GM12878 (cell line): ENCODE data around the gene LPIN1. TPM values are rescaled to one million over a fixed set of nuclear protein-coding genes. Genes with fewer than 3 reads are reported as not detected.

Experiments
- ATAC-seq: fragments of 200-7000 bp; cut with Tn5 transposase; 3 replicates; pipeline ENCODE4 v1.9.1; 2020; ENCODE audit warnings: mild to moderate bottlenecking, moderate library complexity
- BruUV-seq: library from RNA; stranded (reverse); fragments of 400-500 nt; replicated peaks from 2 replicates; lab custom pipeline; 2021; lab: Mats Ljungman, UMichigan
- CTCF ChIA-PET: fragments of 300-600 bp; sonication (Branson Sonifier 250); formaldehyde crosslinking; extraction: SDS; loops from one replicate; lab custom pipeline; 2021; ENCODE audit warnings: inconsistent platforms; lab: Yijun Ruan, JAX
- POLR2A ChIA-PET: fragments of 350-600 bp; formaldehyde crosslinking; extraction: SDS; loops from one replicate; lab custom pipeline; 2021; ENCODE audit warnings: inconsistent platforms; lab: Charles Lee
- RAD21 ChIA-PET: fragments of 300-600 bp; sonication (Branson Sonifier 250); formaldehyde crosslinking; loops from one replicate; lab custom pipeline; 2023; ENCODE audit warnings: antibody characterized with exemption; ENCODE audit not compliant: unreplicated experiment; lab: Charles Lee
- SMC1A ChIA-PET: fragments of 300-600 bp; sonication (Branson Sonifier 250); formaldehyde crosslinking; loops from one replicate; lab custom pipeline; 2023; ENCODE audit not compliant: unreplicated experiment, uncharacterized antibody; lab: Charles Lee
- DNase-seq: peaks from one replicate; pipeline ENCODE4 v3.0.0-alpha.2; 2011; ENCODE audit warnings: low read depth, low spot score
- FAIRE-seq: peaks from 3 replicates; lab custom pipeline; 2011; peaks lifted over from hg19 to GRCh38; lab: Jason Lieb, UNC
- H2AFZ ChIP-seq: 2 replicates; pipeline ENCODE4 v1.6.0; 2011; ENCODE audit warnings: low read depth, low read length, control low read depth; ENCODE audit not compliant: control insufficient read depth
- H3K27ac ChIP-seq: 2 replicates; pipeline ENCODE4 v1.5.1; 2011; ENCODE audit warnings: control low read depth; ENCODE audit not compliant: control insufficient read depth, insufficient read depth
- H3K27me3 ChIP-seq, 2 experiments: replicated peaks in 1 of 2; 2 replicates each; pipeline versions ENCODE4 v1.6.0 to v1.6.1; 2011; ENCODE audit warnings: low read length in 1 of 2; ENCODE audit not compliant: control insufficient read depth in 2 of 2, insufficient read depth in 2 of 2
- H3K36me3 ChIP-seq, 2 experiments: 2 replicates each; pipeline ENCODE4 v1.5.1; 2011; ENCODE audit warnings: low read length in 1 of 2; ENCODE audit not compliant: control insufficient read depth in 2 of 2, insufficient read depth in 2 of 2
- H3K4me1 ChIP-seq: 2 replicates; pipeline ENCODE4 v1.6.1; 2011; ENCODE audit warnings: mild to moderate bottlenecking, low read length, moderate library complexity, mixed read lengths; ENCODE audit not compliant: control insufficient read depth, insufficient read depth
- H3K4me2 ChIP-seq: 2 replicates; pipeline ENCODE4 v1.6.0; 2011; ENCODE audit warnings: control low read depth; ENCODE audit not compliant: control insufficient read depth, insufficient read depth
- H3K4me3 ChIP-seq: fragments of 200-600 bp; sonication (generic); 2 replicates; pipeline ENCODE4 v1.5.1; 2016
- H3K79me2 ChIP-seq: 2 replicates; pipeline ENCODE4 v1.6.0; 2011; ENCODE audit warnings: low read length; ENCODE audit not compliant: control insufficient read depth, insufficient read depth
- H3K9ac ChIP-seq: 2 replicates; pipeline ENCODE4 v1.8.0; 2011; ENCODE audit warnings: low read length, control low read depth, mixed read lengths; ENCODE audit not compliant: control insufficient read depth, insufficient read depth
- H3K9me3 ChIP-seq: replicated peaks from 3 replicates; pipeline ENCODE4 v1.5.1; 2011; ENCODE audit warnings: mild to moderate bottlenecking, low read length; ENCODE audit not compliant: control insufficient read depth, insufficient read depth
- H4K20me1 ChIP-seq: 2 replicates; pipeline ENCODE4 v1.6.0; 2011; ENCODE audit not compliant: control insufficient read depth, insufficient read depth
- ATF7 ChIP-seq: fragments of 450-650 bp; IDR thresholded peaks from 2 replicates; pipeline ENCODE4 v1.6.1; 2016; ENCODE audit warnings: low read depth, mild to moderate bottlenecking
- BACH1 ChIP-seq: fragments of 450-650 bp; IDR thresholded peaks from 2 replicates; pipeline ENCODE4 v1.6.1; 2017; ENCODE audit warnings: mild to moderate bottlenecking, borderline replicate concordance
- CBFB ChIP-seq: IDR thresholded peaks from 2 replicates; pipeline ENCODE4 v1.6.1; 2016; ENCODE audit warnings: antibody characterized with exemption, low read depth
- CBX5 ChIP-seq: sonication (generic); IDR thresholded peaks from 2 replicates; pipeline ENCODE4 v1.6.1; 2016; ENCODE audit warnings: low read depth, moderate library complexity, mild to moderate bottlenecking, inconsistent platforms
- CHD1 ChIP-seq: IDR thresholded peaks from 2 replicates; pipeline ENCODE4 v1.6.1; 2012; ENCODE audit warnings: low read depth, low read length, improper control_type of control experiment
- ETV6 ChIP-seq, 2 experiments: fragments of 450-650 bp in 1 of 2; IDR thresholded peaks in 1 of 2; conservative IDR thresholded peaks in 1 of 2; 2 replicates each; pipeline ENCODE4 v1.6.1; 2014; ENCODE audit warnings: antibody characterized with exemption in 1 of 2, borderline replicate concordance in 1 of 2, low read depth in 1 of 2, mild to moderate bottlenecking in 1 of 2, moderate library complexity in 1 of 2
- JUND ChIP-seq: IDR thresholded peaks from 2 replicates; pipeline ENCODE4 v1.6.1; 2012; ENCODE audit warnings: low read depth, mild to moderate bottlenecking, low read length, improper control_type of control experiment, moderate library complexity
- NBN ChIP-seq: fragments of 450-650 bp; IDR thresholded peaks from 2 replicates; pipeline ENCODE4 v1.6.1; 2016
- SMC3 ChIP-seq: IDR thresholded peaks from 2 replicates; pipeline ENCODE4 v1.6.1; 2011; ENCODE audit warnings: low read length, improper control_type of control experiment, borderline replicate concordance
- ZNF217 ChIP-seq: fragments of 450-650 bp; IDR thresholded peaks from 2 replicates; pipeline ENCODE4 v1.6.1; 2017; ENCODE audit warnings: antibody characterized with exemption, mild to moderate bottlenecking
- ZNF24 ChIP-seq: fragments of 450-650 bp; IDR thresholded peaks from 2 replicates; pipeline ENCODE4 v1.6.1; 2017; ENCODE audit warnings: antibody characterized with exemption, mild to moderate bottlenecking
- ZNF384 ChIP-seq: IDR thresholded peaks from 2 replicates; pipeline ENCODE4 v1.6.1; 2012; ENCODE audit warnings: low read depth, mild to moderate bottlenecking, low read length, improper control_type of control experiment, borderline replicate concordance
- WGBS: methylation state at CpG from one replicate; pipeline ENCODE4 v1.1.6; 2016; ENCODE audit warnings: low lambda C conversion rate; ENCODE audit not compliant: insufficient replicate concordance, insufficient coverage; ENCODE audit errors: missing lambda C conversion rate; 5-methylcytosine and 5-hydroxymethylcytosine counted together
- in situ Hi-C: fragments of 300-500 bp; cut with MboI; formaldehyde crosslinking; loops from 9 replicates; pipeline ENCODE4 v1.14.3; 2018; ENCODE audit warnings: mixed read lengths
- intact Hi-C: fragments of 100-400 bp; cut with micrococcal nuclease; formaldehyde crosslinking; loops from one replicate; pipeline ENCODE4 v1.14.2; 2022; ENCODE audit not compliant: unreplicated experiment
- polyA plus RNA-seq, 11 experiments: library from polyadenylated mRNA; depleted of rRNA in 4 of 11; unstranded in 6 of 11; stranded (reverse) in 5 of 11; fragments of >200 nt; fragmentation: Nextera tagmentation in 4 of 11; fragmentation: Illumina TruSeq in 1 of 11; extraction: Ambion mirVana in 4 of 11; extraction: Trizol in 1 of 11; gene quantifications; 1 replicate in 1 of 11; 2 replicates in 10 of 11; pipeline versions ENCODE4 v1.2.1 to v1.2.3, GENCODE V29; 2011 to 2016; ENCODE audit warnings: inconsistent platforms in 2 of 11, missing spikeins in 2 of 11, low read depth in 1 of 11
- total RNA-seq, 4 experiments: library from RNA; depleted of rRNA in 3 of 4; stranded (reverse); fragments of >200 nt in 3 of 4; fragmentation: Illumina TruSeq in 1 of 4; extraction: Trizol in 1 of 4; gene quantifications; 2 replicates each; pipeline versions ENCODE4 v1.2.1 to v1.2.3, GENCODE V29; 2013 to 2021

The LPIN1 gene
- total and polyA plus RNA-seq, 10 of the 15 experiments (the other 5 are each of a cell fraction or from before 2014, with no cell fraction given), result 18.8 to 82.5 (median 50.3) TPM

DNA sequence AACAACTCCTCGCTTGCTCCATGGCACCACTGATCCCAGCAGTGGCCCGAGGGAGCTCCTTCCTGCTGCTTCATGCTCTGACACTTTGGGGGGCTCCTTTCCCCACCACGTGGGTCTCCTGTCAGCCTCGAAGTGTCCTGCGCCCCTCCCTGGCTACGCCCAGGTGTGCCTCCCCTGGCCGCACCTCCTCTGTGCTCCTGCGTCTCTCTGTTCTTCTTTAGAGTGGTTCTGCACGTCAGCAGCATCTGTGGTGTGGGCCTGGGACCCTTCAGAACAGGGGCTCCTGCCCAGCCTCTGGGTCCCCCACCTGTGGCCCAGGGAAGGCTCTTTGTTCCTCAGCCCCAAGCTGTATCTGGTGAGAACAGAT, 49.7 kb upstream of the LPIN1 start:
- H3K79me2 ChIP-seq, result no peaks in the 10 kb centered on the region
- H3K27me3 ChIP-seq, result peaks cover 0 to 4% of the 10 kb centered on the region in 2 experiments; a peak in 1 of 4 replicates
- FAIRE-seq, result no peak
- no peaks in the 10 kb centered on the region for H3K9me3 ChIP-seq
- ChIA-PET SMC1A (interaction anchor here (1.6 to 7.1 kb wide), 2 partner anchors 83 to 87 kb away, joined by 4 to 71 read pairs; no protein-coding TSS in a partner anchor), RAD21 (interaction anchor here (0.7 to 2.4 kb wide), 5 partner anchors 42 to 81 kb away, joined by 3 to 7 read pairs (median 3); no protein-coding TSS in a partner anchor), POLR2A (no interaction called here), CTCF (interaction anchor here (1.1 to 16.6 kb wide), 4 partner anchors 9 to 85 kb away, joined by 3 to 353 read pairs (median 4); no protein-coding TSS in a partner anchor)
- intact Hi-C loops (loop anchor here (10.0 kb wide), 1 partner anchor 1308 kb away; no protein-coding TSS in a partner anchor), in situ Hi-C loops (no loop called here)
- TF ChIP-seq CBX5, result no peak
- TF ChIP-seq CHD1, result no peak
- TF ChIP-seq BACH1, result no peak
- TF ChIP-seq NBN, result no peak
- TF ChIP-seq ZNF24, result no peak
- TF ChIP-seq JUND, result no peak
- no peak for TF ChIP-seq ZNF384
- no peak for TF ChIP-seq ETV6 (conservative IDR thresholded peaks at IDR 0.05 in 1 of 2, IDR thresholded peaks at IDR 0.05 in 1 of 2; ENCODE audit: borderline replicate concordance in 1 of 2, low read depth in 1 of 2)
- no peak for TF ChIP-seq ZNF217
- no peak for TF ChIP-seq CBFB
- TF ChIP-seq ATF7, result no peak
- no peak for TF ChIP-seq SMC3
- H3K4me3 ChIP-seq, result no peak overlapping the region
- ATAC-seq, result no peak
- no peak for DNase-seq
- WGBS, result 41% methylated on average over 8 of the region's 9 CpGs
- no peak overlapping the region for H3K9ac ChIP-seq
- no peaks in the 10 kb centered on the region; a peak in 1 of 4 replicates for H3K36me3 ChIP-seq
- H2AFZ ChIP-seq, result no peak overlapping the region
- no peaks in the 10 kb centered on the region for H4K20me1 ChIP-seq
- no peak overlapping the region for H3K4me2 ChIP-seq
- BruUV-seq, result no TSS peak
- no peak overlapping the region for H3K27ac ChIP-seq
- no peaks in the 10 kb centered on the region for H3K4me1 ChIP-seq
